ENCODE data around the gene GOLGA6L2.
"Not testable (repeated sequence)": the region's sequence is repeated elsewhere in the genome, so short reads cannot be mapped to it uniquely, and the experiment has no call there.

DNA sequence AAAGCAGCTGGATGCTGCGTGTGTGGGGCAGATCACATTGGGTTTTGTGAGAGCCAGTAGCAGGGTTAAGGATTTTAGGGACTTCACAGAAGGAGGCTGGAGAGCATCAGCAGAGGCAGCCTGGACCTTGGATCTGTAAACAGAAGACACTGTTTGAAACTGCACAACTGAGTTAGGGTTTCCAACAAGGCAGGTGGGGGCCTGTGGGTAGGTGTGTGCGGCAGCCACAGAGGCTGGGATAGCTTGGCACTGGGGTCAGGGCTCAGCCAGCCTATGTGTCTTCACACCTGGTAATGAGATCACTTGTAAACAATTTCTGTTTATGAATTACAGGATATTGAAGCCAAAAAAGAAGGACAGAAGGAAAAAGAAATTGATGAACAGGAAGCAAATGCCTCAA lies 12.3 kb downstream of the GOLGA6L2 start:
- TF ChIP-seq, protein P1, sequence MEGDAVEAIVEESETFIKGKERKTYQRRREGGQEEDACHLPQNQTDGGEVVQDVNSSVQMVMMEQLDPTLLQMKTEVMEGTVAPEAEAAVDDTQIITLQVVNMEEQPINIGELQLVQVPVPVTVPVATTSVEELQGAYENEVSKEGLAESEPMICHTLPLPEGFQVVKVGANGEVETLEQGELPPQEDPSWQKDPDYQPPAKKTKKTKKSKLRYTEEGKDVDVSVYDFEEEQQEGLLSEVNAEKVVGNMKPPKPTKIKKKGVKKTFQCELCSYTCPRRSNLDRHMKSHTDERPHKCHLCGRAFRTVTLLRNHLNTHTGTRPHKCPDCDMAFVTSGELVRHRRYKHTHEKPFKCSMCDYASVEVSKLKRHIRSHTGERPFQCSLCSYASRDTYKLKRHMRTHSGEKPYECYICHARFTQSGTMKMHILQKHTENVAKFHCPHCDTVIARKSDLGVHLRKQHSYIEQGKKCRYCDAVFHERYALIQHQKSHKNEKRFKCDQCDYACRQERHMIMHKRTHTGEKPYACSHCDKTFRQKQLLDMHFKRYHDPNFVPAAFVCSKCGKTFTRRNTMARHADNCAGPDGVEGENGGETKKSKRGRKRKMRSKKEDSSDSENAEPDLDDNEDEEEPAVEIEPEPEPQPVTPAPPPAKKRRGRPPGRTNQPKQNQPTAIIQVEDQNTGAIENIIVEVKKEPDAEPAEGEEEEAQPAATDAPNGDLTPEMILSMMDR (IDR thresholded peaks at IDR 0.05 in 4 of 5, conservative IDR thresholded peaks at IDR 0.05 in 1 of 5): not testable (repeated sequence)
- not testable (repeated sequence) for TF ChIP-seq POLR2A (IDR thresholded peaks at IDR 0.05)
